Left lung (tissue), 10 donors: Measurements from ENCODE around the gene ATP5F1D. TPM values are rescaled to one million over a fixed set of nuclear protein-coding genes. Genes with fewer than 3 reads are reported as not detected.
A peak's percentile ranks its signal among the peaks of the same experiment; 100 is the strongest.

Experiments
- ATAC-seq: fragments of 200-7000 bp; cut with Tn5 transposase; one replicate; pipeline ENCODE4 v1.9.1; 2020; ENCODE audit warnings: moderate library complexity
- DNase-seq, 4 donors: peaks; one replicate each; pipeline ENCODE4 v3.0.0-alpha.2; 2013 to 2020
- H3K27ac ChIP-seq, 2 donors: fragments of 200-600 bp; sonication (generic) in 1 of 2; one replicate each; pipeline versions ENCODE4 v1.5.0 to v1.8.0; 2020 to 2021
- H3K27me3 ChIP-seq, 2 donors: fragments of 200-600 bp; sonication (generic) in 1 of 2; one replicate each; pipeline versions ENCODE4 v1.5.0 to v1.8.0; 2020 to 2021
- H3K36me3 ChIP-seq, 2 donors: fragments of 200-600 bp; sonication (generic) in 1 of 2; one replicate each; pipeline versions ENCODE4 v1.5.0 to v1.8.0; 2020 to 2021
- H3K4me1 ChIP-seq, 2 donors: fragments of 200-600 bp; one replicate each; pipeline ENCODE4 v1.8.0; 2021
- H3K4me3 ChIP-seq, 2 donors: fragments of 200-600 bp; sonication (generic) in 1 of 2; one replicate each; pipeline versions ENCODE4 v1.5.0 to v1.8.0; 2020 to 2021; ENCODE audit warnings: mild to moderate bottlenecking in 1 of 2
- H3K9me3 ChIP-seq, 2 donors: fragments of 200-600 bp; sonication (generic) in 1 of 2; one replicate each; pipeline versions ENCODE4 v1.5.0 to v1.8.0; 2020 to 2021
- CTCF ChIP-seq, 2 donors: fragments of 200-600 bp; sonication (generic) in 1 of 2; IDR thresholded peaks; one replicate each; pipeline versions ENCODE4 v1.5.0 to v1.8.0; 2021; ENCODE audit warnings: antibody characterized with exemption in 2 of 2
- intact Hi-C, 2 donors: fragments of 100-400 bp; cut with DNase I; formaldehyde crosslinking; loops; one replicate each; pipeline versions ENCODE4 v1.11.2 to v1.14.2; 2022
- polyA plus RNA-seq, 6 donors: library from polyadenylated mRNA; unstranded; fragments of 120-200 nt; gene quantifications; one replicate each; pipeline ENCODE4 v1.2.1, GENCODE V29; 2013; ENCODE audit not compliant: insufficient read length in 6 of 6
- total RNA-seq, 2 donors: library from RNA; stranded (reverse); fragmentation: NEBNext Ultra II Directional; extraction: Animal tissue kit (Norgen Biotek cat#: 25700); gene quantifications; one replicate each; pipeline ENCODE4 v1.2.1, GENCODE V29; 2021
- donor health status: DM: no; HTN: yes; CAD: no.
- donor health status: DM: no; HTN: no; CAD: no.

ATP5F1D gene
- total and polyA plus RNA-seq, 8 donors, result 55.0 to 161 (median 83.7) TPM

GRCh38 chr19:1239420-1239795 lies 2.1 kb upstream of the ATP5F1D start:
- intact Hi-C loops, result no loop called here
- no peak for ATAC-seq
- Histone ChIP-seq H3K4me3 (no peak overlapping the region), H3K27me3 (peaks cover 0 to 55% of the 10 kb centered on the region in 2 donors), H3K36me3 (no peaks in the 10 kb centered on the region), H3K4me1 (peaks cover 30 to 67% of the 10 kb centered on the region in 2 donors), H3K9me3 (no peaks in the 10 kb centered on the region), H3K27ac (peak overlapping the region in 1 of 2 donors; percentile 61)
- no peak for TF ChIP-seq CTCF (IDR thresholded peaks at IDR 0.05)
- DNase-seq, result peak in 1 of 4 donors; percentile 43

DNA sequence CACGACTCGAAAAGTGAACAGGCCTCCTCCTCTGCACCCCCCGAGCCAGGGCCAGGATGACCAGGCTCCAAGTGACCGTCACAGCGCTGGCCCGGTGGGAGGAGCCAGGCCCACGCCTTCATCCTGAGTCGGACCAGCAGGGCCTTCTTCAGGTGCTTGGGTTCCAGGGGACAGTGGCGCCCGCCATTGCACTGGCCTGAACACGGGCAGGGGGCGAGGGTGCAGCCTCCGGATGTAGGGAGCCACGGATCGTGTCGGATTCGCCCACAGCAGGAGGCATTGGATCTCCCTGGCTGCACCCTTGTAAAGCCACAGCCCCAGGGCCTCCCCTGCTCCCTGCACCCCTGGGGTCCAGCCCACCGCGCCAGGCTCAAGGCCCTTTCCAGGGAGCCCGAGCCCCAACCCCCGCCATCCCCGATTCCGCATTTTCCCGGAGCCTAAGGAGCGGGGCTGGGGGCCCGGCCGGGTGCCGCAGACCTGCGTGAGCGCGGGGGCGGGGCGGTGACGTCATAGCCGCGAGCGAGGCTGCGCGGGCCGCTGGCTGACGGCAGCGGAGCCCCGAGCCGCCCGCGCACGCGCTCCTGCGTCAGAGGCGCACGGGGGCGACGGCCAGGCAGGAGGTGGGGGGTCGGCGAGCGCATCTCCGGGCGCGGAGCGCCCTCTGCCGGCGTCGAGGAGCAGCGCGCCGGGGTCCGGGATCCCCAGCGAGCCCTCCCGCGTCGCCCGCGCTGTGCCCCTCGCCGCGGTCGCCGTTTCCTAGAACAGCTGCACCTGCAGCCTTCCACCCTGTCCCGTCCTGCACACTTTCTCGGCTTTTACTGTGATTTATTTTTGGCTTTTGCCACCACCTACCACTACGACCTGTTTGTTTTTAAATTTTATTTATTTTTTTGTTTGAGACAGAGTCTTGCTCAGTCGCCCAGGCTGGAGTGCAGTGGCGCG lies 1.5 kb upstream of the ATP5F1D start:
- Histone ChIP-seq H3K9me3 (no peaks in the 10 kb centered on the region), H3K27me3 (peaks cover 0 to 53% of the 10 kb centered on the region in 2 donors), H3K4me3 (peak overlapping the region; percentile 13 to 88), H3K4me1 (peaks cover 37 to 74% of the 10 kb centered on the region in 2 donors), H3K27ac (peak overlapping the region; percentile 61 to 81), H3K36me3 (no peaks in the 10 kb centered on the region)
- peak; percentile 55 for ATAC-seq
- peak; percentile 85 to 96 (median 90) for DNase-seq
- intact Hi-C loops, result no loop called here
- peak; percentile 86 to 89 for TF ChIP-seq CTCF (IDR thresholded peaks at IDR 0.05)

- ATAC-seq, result no peak
- DNase-seq, result no peak
- H3K36me3 ChIP-seq, result no peaks in the 10 kb centered on the region
- no peaks in the 10 kb centered on the region for H3K9me3 ChIP-seq
- H3K27ac ChIP-seq, result peak overlapping the region in 1 of 2 donors; percentile 83
- intact Hi-C loops, result no loop called here
- TF ChIP-seq CTCF (IDR thresholded peaks at IDR 0.05), result no peak
- peaks cover 0 to 45% of the 10 kb centered on the region in 2 donors for H3K27me3 ChIP-seq
- peak overlapping the region in 1 of 2 donors; percentile 88 for H3K4me3 ChIP-seq
- peaks cover 42 to 83% of the 10 kb centered on the region in 2 donors for H3K4me1 ChIP-seq
These were observed 626 bp upstream of the ATP5F1D start for GRCh38 chr19:1240925-1241324.

DNA sequence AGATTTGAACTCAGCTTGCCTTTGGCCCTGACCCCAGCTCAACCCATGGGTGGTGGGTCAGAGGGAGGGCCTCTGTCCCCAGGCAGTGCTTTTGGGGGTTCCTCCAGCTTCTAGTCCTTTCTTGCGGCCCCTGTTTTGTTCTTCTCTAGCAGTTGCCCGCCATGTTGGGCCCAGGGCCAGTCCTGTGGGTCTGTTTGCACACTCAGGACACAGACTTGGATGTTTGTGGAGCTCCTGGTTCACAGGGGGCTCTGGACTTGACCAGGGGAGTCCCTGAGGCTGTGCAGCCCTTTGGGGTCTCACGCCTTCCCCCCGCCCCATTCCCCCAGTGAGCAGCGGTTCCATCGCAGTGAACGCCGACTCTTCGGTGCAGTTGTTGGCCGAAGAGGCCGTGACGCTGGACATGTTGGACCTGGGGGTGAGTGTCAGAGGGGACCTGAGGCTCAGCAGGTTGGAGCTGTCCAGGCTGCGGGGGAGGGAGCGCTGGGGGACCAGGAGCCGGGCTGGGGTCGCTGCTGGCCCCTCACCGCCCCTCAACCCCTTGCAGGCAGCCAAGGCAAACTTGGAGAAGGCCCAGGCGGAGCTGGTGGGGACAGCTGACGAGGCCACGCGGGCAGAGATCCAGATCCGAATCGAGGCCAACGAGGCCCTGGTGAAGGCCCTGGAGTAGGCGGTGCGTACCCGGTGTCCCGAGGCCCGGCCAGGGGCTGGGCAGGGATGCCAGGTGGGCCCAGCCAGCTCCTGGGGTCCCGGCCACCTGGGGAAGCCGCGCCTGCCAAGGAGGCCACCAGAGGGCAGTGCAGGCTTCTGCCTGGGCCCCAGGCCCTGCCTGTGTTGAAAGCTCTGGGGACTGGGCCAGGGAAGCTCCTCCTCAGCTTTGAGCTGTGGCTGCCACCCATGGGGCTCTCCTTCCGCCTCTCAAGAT lies 2.5 kb downstream of the ATP5F1D start:
- peaks cover 42 to 87% of the 10 kb centered on the region in 2 donors for H3K4me1 ChIP-seq
- ATAC-seq (peak; percentile 62), DNase-seq (peak in 3 of 4 donors; percentile 90 to 95 (median 92))
- no peaks in the 10 kb centered on the region for H3K36me3 ChIP-seq
- peak overlapping the region; percentile 76 to 82 for H3K27ac ChIP-seq
- intact Hi-C loops, result no loop called here
- peak; percentile 94 to 99 for TF ChIP-seq CTCF (IDR thresholded peaks at IDR 0.05)
- peaks cover 0 to 16% of the 10 kb centered on the region in 2 donors for H3K27me3 ChIP-seq
- H3K4me3 ChIP-seq, result peak overlapping the region; percentile 5 to 40
- H3K9me3 ChIP-seq, result no peaks in the 10 kb centered on the region
